Right lobe of liver (tissue), 4 donors: Measurements from ENCODE around the gene BEGAIN.

Experiments used
- POLR2A ChIP-seq: fragments of 450-650 bp; IDR thresholded peaks from one replicate; pipeline ENCODE4 v1.6.1; 2017; ENCODE audit warnings: antibody characterized with exemption, mild to moderate bottlenecking
- TF ChIP-seq, protein P1 (sequence below), 4 donors: fragments of 200-600 bp in 3 of 4; fragments of 450-650 bp in 1 of 4; IDR thresholded peaks; one replicate each; pipeline versions ENCODE4 v1.5.1 to v1.8.0; 2016 to 2022; ENCODE audit warnings: antibody characterized with exemption in 4 of 4, mild to moderate bottlenecking in 2 of 4
- donor health status: DM: no; HTN: no; CAD: no.
- donor health status: DM: no; HTN: no; CAD: no.
- donor health status: DM: no; HTN: yes; CAD: no.

DNA sequence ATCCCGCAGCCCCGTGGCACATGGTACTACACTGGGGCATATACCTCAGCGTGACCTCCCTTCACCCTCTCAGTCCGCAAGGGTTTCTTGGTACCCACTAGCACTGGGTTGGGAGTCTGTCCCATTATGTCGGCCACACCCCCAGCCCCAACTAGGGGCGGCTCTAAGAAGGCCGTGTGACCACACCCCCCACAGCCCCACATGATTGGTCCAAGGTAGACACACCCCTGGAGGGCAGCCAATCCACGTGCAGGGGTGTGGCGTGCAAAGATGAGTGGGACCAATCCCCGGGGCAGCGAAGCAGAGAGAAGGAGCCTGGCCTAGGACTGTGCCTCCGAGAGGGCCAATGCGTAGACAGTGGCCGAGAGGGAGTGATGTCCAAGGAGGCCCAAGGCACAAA is 34.6 kb upstream of the BEGAIN start:
- TF ChIP-seq, protein P1, sequence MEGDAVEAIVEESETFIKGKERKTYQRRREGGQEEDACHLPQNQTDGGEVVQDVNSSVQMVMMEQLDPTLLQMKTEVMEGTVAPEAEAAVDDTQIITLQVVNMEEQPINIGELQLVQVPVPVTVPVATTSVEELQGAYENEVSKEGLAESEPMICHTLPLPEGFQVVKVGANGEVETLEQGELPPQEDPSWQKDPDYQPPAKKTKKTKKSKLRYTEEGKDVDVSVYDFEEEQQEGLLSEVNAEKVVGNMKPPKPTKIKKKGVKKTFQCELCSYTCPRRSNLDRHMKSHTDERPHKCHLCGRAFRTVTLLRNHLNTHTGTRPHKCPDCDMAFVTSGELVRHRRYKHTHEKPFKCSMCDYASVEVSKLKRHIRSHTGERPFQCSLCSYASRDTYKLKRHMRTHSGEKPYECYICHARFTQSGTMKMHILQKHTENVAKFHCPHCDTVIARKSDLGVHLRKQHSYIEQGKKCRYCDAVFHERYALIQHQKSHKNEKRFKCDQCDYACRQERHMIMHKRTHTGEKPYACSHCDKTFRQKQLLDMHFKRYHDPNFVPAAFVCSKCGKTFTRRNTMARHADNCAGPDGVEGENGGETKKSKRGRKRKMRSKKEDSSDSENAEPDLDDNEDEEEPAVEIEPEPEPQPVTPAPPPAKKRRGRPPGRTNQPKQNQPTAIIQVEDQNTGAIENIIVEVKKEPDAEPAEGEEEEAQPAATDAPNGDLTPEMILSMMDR (IDR thresholded peaks at IDR 0.05) = no peak
- no peak for TF ChIP-seq POLR2A
